ENCODE data around the gene RABEP2.

- no peak for TF ChIP-seq CTCF (IDR thresholded peaks at IDR 0.05 in 8 of 11, conservative IDR thresholded peaks at IDR 0.05 in 3 of 11)
- TF ChIP-seq POLR2AphosphoS5 (IDR thresholded peaks at IDR 0.05): no peak
These were observed 42.4 kb downstream of the RABEP2 start for GRCh38 chr16:28882551-28883160.
